H54 (cell line): ENCODE data around the gene CKAP4.

Source experiments
- DNase-seq: peaks from one replicate; pipeline ENCODE4 v3.0.0; 2011; ENCODE audit warnings: low spot score, mixed read lengths; ENCODE audit not compliant: insufficient read length
- FAIRE-seq: peaks from 3 replicates; lab custom pipeline; 2011; peaks lifted over from hg19 to GRCh38; lab: Jason Lieb, UNC
- POLR2A ChIP-seq: IDR thresholded peaks from 2 replicates; pipeline ENCODE4 v1.6.1; 2011; ENCODE audit warnings: low read depth, mild to moderate bottlenecking, low read length

The CKAP4 gene

GRCh38 chr12:106240821-106241220 lies 7.0 kb downstream of the CKAP4 start:
- no peak for TF ChIP-seq POLR2A
- no peak for FAIRE-seq
- no peak for DNase-seq

- no peak for TF ChIP-seq POLR2A
- no peak for FAIRE-seq
- no peak for DNase-seq
These were observed 7.9 kb downstream of the CKAP4 start for GRCh38 chr12:106239951-106240335.

DNA sequence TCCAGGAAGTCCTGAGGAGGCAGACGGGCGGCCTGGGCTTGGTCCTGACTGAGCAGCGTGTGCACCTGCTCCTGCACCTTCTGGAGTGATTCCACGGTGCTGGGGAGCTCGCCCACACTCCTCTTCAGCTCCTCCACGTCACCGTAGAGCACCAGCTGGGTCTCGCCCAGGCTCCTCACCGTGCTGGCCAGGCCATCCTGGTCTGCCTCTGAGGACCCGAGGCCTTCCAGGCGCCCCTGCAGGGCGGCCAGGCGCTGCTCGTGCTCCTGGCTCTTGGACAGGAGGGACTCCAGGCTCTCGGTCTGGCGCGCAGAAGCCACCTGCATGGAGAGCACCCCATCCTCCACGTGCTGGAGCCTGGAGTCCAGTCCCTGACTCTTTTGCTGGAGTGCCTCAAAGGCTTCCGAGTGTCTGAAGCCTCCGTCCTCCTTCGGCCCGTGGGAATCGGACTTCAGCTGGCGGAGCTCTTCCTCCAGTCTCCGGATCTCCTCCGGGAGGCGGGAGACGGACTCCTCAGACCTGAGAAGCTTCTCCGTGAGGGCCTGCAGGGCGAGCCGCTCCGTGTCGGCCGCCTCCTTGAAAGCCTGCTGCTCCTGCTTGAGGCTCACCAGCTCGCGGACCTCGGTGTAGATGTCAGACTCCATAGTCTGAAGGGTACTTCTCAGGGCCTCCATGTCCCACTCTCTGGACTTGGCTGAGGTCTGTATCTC lies 8.4 kb downstream of the CKAP4 start:
- no peak for FAIRE-seq
- TF ChIP-seq POLR2A, result no peak
- DNase-seq, result no peak

GRCh38 chr12:106238146-106238545 lies 9.7 kb downstream of the CKAP4 start:
- TF ChIP-seq POLR2A, result no peak
- DNase-seq (no peak), FAIRE-seq (no peak)

GRCh38 chr12:106235770-106236169 lies 12.1 kb downstream of the CKAP4 start:
- FAIRE-seq (no peak), DNase-seq (no peak)
- no peak for TF ChIP-seq POLR2A

- no peak for DNase-seq
- FAIRE-seq, result no peak
- TF ChIP-seq POLR2A, result no peak
These were observed 13.4 kb downstream of the CKAP4 start for GRCh38 chr12:106234449-106234848.

DNA sequence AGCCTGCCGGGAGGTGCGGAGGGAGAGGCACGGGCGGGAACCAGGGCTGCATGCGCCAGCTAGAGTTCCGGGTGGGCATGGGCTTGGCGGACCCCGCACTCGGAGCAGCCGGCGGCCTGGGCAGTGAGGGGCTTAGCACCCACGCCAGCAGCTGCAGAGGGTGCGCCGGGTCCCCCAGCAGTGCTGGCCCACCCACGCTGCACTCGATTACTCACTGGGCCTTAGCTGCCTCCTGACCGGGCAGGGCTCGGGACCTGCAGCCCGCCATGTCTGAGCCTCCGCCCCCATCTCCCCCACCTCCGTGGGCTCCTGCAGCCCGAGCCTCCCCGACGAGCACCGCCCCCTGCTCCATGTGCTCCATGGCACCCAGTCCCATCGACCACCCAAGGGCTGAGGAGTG lies 14.8 kb downstream of the CKAP4 start:
- FAIRE-seq (no peak), DNase-seq (no peak)
- TF ChIP-seq POLR2A, result no peak

- TF ChIP-seq POLR2A, result no peak
- no peak for DNase-seq
- no peak for FAIRE-seq
These were observed 18.7 kb downstream of the CKAP4 start for GRCh38 chr12:106229036-106229591.

GRCh38 chr12:106228320-106228710 lies 19.5 kb downstream of the CKAP4 start:
- DNase-seq, result no peak
- TF ChIP-seq POLR2A, result no peak
- no peak for FAIRE-seq

- DNase-seq (no peak), FAIRE-seq (no peak)
- no peak for TF ChIP-seq POLR2A
These were observed 20.0 kb downstream of the CKAP4 start for GRCh38 chr12:106227641-106228319.

GRCh38 chr12:106226884-106227640 lies 20.8 kb downstream of the CKAP4 start:
- TF ChIP-seq POLR2A, result no peak
- FAIRE-seq (peak; percentile 45), DNase-seq (peak; percentile 60)

GRCh38 chr12:106224355-106224706 lies 23.5 kb downstream of the CKAP4 start:
- no peak for TF ChIP-seq POLR2A
- DNase-seq, result no peak
- FAIRE-seq, result no peak

- TF ChIP-seq POLR2A, result no peak
- FAIRE-seq (peak; percentile 11), DNase-seq (peak; percentile 76)
These were observed 24.1 kb downstream of the CKAP4 start for GRCh38 chr12:106223485-106224354.
